Ramos (cell line): ENCODE measurements around the gene SULT1C2.
"Not testable (repeated sequence)": the region's sequence is repeated elsewhere in the genome, so short reads cannot be mapped to it uniquely, and the experiment has no call there.

Experiments used
- in situ Hi-C: fragments of 300-500 bp; cut with MboI; formaldehyde crosslinking; loops from one replicate; pipeline ENCODE4 v1.14.3; 2022; ENCODE audit warnings: low sequenced_read_pairs; ENCODE audit not compliant: unreplicated experiment

SULT1C2 gene

DNA sequence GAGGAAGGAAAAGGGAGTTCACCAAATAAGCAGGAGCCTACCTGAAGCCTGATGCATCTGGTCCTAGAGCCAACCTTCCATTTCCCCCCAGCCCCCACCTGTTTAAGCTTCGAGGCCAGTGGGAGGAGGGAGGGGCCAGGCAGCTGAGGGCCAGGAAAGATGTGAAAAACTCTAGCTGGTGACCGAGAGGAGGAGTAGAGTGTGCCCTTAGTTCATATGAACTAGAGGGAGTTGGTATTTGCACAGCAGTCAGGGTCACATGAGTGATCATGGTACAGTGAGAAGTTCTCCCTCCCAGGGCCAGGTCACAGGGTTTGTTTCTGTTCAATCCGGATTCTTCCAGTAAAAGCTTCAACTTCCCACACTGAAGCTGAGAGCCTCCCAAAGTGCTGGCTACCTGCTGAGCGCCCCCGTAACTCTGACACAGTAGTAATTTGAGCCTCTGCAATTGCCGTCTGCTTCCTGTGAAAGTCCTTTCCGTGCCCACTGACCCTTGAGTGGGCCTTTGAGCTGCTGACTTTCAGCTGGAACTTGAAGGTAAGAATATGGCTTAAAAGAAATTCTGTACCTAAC, at the start of gene SULT1C2:
Gene SULT1C2, plus strand, starts transcription at position 362 of the 573 bp plus-strand sequence. CDS start 4,773 bp downstream, outside the sequence.
- in situ Hi-C loops: no loop called here

DNA sequence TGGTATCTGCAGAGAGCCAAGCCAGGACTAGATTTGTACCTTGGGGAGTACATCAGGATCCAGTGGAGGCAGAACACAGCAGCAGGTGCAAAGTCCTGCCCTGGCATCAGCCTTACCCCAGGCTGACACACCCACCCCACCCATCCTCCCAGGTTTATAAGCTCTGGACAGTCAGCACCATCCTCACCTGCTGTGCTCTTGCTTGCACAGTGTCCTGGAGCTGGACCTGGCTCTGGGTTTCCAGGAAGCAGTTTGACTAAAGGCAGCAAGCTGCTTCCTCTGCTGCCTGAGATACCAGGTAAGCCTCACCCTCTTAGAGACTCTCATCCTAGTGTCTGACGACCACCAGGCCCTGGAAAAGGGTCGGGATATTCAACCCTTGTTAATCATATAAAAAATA, 48.9 kb upstream of the SULT1C2 start, which contains the start of gene SULT1C3:
Gene SULT1C3, plus strand, starts transcription at position 183 of the 400 bp plus-strand sequence. CDS start 7,227 bp downstream, outside the sequence.
- in situ Hi-C loops: no loop called here

DNA sequence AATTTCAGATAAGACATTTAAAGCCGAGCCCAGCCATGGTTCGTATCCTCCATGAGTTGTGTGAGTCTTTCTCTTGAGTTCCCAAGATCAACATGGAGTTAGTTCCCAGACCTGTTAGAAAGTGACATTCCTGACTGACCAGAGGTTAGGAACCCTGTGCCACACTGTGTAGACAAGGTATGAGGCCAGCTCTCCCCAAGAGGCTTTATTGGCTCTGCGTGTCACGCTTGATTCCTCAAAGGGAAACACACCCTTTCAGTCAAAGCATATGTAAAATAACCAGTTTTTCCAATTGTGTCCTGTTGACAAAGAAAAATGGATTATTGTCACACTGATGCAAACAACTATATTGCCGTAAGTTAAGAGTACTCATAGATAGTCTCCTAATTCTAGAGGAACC, 47.7 kb upstream of the SULT1C2 start:
- in situ Hi-C loops: no loop called here

DNA sequence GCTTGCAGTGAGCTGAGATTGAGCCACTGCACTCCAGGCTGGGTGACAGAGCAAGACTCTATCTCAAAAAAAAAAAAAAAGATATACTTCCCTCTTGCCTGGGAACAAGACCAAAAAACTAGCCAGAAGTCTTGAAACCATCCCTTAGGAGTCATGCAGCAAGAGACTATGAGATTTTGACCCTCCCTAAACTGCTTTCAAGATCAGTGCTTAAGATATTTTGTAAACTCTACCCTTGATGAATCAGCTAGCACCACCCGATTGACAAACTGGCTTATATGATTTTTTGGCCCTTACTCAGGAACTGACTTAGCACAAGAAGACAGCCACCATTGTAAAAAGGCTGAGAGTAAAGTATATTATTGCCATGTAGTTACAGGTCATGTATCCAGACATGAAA, 45.1 kb upstream of the SULT1C2 start:
- in situ Hi-C loops: no loop called here

DNA sequence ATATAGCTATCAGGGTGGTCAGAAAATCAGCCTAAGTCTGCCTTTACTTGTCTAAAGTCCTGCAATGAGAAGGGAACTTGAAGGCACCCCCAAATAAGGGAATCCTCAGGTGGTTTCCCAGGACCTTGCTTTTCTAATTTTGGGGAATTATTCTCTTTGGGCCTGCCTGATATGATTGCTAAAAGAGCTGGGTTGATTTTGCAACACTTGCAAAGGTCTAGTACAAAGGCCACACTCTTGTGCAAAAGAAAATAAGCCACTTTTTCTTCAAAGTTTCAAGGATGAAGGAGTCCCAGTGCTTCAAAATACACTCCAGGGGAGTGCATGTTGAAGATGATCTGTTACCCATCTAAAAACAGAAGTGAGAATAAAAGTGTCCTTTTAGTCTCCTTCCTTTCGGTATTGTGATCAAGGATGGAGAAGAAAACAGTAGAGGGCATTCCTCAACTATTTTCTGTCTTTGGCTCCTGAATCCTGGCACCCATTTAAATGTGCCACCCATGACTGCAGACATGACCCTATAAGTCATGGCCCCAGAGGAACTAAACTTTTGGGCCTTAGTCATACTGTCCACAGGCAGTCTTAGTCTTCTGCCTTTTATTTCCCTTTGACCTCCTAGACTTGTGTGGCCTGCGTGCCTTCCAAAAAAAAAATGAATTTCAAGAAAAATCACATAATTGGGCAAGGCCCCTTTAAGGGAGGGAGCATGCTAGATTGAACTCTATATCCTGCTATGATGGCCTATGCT, 43.9 kb upstream of the SULT1C2 start:
- in situ Hi-C loops: no loop called here

DNA sequence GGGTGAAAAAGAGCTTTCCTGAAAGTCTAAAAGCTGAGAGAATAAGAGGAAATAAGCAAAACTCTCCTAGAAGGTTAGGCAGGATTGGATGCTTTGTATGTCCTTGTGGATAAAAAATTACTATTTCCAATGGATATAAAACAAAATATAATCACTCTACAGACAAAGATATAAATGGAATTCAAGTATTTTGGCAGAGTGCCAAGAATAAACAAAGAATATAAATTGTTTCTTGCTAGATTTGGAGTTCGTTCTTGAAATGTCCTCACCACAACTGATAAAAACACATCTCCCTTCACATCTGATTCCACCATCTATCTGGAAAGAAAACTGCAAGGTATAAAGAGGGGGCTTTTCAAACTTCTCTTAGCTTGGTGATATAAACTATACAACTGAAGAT, 35.6 kb upstream of the SULT1C2 start:
- in situ Hi-C loops: no loop called here

DNA sequence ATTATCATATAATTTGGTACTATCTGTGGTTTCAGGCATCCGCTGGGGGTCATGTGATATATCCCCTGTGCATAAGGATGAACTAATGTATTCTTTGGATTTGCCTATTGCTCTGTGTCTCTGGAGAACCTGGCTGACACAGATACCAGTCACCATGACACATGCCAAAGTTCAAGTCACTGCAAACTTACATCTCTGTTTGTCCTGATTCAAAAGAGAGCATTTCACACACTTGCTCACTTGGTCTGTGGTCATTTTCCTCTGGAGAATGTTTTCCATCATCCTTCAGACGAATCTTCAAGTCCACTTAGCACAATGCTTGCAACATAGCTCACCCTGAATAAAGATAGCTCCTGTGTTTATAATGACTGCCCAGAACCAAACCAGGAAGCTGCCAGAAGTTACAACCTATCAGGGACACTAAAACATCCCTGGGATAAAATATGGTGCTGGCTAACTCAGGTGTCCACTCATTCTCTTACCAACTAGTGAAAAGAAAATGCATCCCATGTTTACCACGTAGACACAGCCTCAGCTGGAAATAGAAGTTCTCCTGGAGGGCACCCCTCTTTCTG, 30.9 kb upstream of the SULT1C2 start:
- in situ Hi-C loops: no loop called here

DNA sequence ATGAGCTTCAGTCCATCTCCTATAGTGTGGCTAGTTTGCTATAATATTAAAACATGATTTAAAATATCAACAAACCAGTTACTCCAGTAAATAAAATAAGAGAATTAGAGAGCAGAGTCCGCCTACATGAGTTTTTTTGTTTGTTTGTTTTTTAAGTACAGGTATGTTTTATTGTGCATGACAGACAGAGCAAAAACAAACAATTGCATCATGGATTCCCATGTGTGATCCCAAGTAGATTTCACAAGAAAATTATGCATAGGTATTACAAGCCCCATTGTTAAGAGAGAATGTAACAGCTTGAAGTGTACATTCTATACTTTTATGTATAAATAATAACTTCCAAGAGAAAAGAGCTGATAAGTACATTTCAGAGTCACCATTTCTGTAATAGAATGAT, 27.9 kb upstream of the SULT1C2 start:
- in situ Hi-C loops: no loop called here

DNA sequence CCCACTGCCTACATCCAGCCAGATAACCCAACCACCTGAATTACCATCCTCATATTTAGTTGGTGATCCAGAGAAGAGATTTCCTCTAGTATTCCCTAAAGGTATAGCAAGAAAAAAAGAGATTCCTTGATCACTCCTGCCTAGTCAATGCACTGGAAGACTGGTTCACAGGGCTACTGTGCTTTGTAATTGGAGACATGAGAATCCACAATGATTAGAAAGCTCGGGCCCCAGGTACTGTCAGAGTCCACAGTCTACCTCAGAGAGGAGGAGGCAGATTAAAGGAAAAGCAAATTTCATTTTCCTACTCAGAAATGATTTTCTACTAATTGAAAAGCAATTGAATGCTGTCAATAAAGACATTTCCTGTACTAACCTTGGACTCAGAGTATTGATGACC, 26.7 kb upstream of the SULT1C2 start:
- in situ Hi-C loops: no loop called here

DNA sequence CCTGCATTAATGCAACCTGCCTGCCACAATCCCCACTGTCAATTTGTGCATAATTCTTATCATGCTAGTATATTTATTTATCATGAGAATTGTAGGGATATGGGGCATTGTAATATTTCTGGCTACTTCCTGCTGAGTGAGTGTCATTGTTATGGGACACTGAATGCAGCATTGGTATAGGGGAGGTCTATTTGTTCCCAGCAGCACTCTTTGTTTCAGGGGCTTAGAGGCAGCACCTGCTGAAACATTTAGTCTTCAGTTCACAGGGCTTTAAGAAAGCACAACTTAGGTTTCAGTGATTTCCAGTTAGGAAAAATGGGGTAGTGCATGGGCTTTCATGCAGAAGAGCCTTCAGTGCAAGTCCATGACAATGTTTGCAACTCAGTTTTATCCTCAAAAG, 25.3 kb upstream of the SULT1C2 start:
- in situ Hi-C loops: no loop called here

DNA sequence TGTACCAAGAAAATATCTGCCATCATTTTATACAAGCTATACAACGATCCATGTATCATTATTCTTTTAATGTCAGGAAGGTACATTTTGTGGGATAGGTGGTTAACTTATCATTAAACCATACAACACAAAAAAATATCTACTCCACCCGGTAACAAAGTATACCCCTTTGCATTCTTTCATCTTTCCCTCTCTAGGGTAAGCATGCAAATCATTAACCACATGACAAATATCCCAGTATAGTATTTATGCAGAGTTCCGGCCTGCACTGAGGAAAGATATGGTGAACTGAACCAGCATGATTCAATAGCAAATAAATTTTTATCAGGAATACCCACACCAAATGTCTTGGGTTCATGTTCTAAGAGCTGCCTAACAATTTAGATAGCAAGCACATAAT, 22.5 kb upstream of the SULT1C2 start:
- in situ Hi-C loops: no loop called here

DNA sequence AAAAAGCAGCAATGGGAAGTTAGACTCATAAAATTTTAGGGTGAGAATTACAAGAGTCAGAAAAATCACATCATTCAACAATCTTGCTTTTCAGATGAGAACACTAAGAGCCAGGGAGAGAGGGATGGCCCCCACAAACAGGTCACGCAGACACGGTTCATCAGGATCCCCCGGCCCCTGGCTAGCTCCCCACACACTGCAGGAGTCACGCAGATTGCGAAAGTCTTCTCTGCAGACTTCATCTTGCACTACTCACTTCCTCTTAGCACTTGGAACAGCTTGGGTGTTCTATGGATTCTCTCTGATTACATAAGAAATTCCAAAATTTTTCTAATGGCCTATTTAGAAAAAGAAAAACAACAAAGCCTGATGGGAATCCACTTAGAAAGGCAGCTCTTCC, 21.6 kb upstream of the SULT1C2 start:
- in situ Hi-C loops: no loop called here

DNA sequence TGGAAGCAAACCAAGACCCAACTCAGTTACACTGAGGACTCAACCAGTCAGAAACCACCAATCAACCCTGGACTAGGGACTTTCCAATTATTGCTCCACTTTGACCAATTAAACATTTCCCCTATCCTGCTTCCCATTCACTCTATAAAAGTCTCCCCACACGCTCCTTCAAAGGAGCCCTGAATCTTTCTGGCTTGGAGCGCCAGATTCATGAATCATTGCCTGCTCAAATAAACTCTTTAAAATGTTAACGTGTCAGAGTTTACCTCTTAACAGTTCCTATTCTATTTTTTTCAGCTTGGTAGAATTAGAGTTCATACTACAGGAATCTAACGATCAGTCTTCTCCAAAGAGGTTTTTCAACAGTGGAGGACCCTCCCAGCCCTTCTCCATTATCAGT, 20.7 kb upstream of the SULT1C2 start:
- in situ Hi-C loops: no loop called here

DNA sequence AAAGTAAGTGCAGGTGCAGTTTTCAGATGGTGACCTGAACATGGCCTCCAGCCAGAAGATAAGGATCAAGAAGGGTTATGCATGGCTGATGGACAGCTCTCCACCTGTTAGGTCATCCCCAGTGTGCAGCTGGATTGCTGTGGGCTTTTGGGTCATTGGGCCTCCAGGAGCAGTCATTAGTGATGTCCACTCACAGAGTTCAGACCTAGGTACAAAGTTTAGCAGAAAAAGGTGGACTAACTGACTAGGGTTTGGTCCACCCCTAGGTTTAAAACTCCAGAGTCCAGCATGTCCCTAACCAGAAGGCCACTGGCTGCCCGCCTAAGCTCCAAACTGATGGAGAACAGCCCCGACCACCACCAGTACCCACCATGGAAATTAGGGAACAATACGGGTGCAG, 18.3 kb upstream of the SULT1C2 start:
- in situ Hi-C loops: no loop called here

DNA sequence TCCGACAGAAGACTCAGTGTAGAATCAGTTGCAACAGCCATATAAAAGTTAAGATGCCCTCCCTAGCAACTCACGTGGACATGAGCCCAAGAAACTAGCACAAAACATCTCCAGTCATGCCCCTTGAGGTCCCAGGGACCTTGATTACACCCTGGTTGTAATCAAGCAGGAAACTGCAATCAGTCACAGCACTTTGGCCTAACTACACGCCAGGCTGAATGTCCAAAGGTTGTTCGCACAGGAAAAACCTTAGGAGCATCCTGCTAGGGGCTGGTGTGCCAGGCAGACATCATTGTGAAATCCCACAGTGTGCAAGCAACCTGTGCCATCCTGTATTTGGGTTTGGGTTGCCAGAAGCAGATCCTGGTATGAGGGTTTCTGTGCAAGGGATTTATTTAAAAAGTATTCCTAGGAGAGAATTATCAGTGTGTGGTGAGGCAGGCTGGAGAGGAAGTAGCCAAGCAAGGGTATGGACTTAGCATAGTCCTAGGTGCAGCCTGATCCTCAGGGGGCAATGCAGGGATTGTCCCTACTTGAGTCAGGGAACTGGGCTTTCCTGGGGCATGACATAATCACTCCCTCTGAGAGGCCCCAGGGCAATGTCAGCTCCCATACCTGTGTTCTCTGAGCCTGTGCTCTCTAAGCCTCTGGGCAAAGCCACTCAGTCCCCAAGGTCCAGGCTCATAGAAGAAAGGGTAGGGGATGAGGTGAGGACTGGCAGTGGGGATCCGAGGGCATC, 17.8 kb upstream of the SULT1C2 start:
- in situ Hi-C loops: no loop called here

DNA sequence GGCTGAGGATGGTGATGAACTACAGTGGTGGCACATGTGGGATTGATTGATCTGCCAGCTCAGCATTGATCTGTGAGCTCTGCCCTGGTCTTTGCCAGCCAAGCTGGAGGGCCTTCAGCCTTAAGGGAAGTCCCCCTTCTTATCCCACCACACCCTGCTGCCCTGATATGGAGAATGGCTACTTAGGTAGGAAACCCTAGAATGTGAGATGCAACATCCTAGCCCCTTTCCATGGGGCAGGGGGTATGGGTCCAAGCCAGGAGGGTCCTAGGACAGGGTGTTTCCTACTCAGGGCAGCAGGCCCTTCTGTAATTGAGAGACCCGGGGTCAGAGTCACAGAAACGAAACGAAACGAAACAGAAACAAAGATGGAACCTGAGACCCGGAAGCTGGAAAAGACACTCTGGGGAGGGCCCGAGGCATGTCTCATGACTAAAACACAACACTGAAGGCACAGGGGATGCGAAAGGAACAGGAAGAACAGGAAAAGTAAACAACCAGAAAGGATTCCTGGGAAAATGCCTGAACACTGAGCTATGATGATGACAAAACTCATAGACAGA, 16.9 kb upstream of the SULT1C2 start:
- in situ Hi-C loops: no loop called here

DNA sequence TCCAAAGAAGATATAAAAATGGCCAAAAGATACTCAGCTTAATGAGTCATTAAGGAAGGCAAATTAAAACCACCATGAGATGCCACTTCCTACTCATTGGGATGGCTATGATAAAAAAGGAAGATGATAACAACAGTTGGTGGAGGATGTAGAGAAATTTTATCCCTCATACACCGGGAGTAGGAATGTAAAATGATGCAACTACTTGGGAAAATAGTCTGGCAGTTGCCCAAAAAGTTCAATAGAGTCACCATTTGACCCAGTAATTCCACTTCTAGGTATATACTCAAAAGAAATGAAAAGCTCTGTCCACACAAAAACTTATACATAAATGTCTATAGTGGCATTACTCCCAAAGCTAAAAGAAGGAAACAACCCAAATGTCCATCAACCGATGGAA, 10.1 kb upstream of the SULT1C2 start:
- in situ Hi-C loops: no loop called here

DNA sequence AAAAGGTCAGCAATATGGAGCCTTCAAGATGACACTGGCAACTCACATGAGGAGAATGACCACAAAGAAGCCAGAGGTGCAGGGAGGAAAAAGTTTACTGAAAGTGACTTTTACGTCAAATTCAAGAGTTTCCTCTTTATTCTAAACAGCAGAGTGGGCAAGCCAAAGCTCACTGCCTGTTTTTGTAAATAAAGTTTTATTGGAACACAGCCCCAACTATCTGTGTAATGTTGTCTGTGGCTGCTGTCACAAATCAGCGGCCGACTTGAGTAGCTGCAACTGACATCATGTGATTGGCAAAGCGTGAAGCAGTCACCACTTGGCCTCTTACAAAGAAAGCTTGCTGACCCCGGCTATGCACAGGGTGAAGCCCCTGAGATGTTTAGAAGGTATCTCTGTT, 9.2 kb upstream of the SULT1C2 start:
- in situ Hi-C loops: no loop called here

DNA sequence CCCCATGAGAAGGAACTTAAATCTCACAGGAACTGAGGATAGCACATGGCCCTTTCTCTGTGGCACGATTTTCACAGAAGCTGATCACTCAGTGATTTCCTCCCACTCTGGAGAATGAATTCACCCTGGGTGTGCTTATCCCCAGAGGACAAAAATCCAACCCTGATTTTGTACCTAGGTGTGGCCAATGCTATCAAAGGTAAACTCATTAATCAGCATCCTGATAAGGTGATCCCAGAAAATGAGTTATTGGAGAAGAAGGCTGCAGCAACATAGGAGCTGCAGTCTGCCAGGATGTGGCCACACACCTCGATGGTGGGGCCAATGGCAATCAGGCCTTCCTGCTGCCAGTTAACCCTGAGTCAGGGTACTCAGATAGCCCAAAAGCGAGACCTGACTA, 8.2 kb upstream of the SULT1C2 start:
- in situ Hi-C loops: no loop called here

DNA sequence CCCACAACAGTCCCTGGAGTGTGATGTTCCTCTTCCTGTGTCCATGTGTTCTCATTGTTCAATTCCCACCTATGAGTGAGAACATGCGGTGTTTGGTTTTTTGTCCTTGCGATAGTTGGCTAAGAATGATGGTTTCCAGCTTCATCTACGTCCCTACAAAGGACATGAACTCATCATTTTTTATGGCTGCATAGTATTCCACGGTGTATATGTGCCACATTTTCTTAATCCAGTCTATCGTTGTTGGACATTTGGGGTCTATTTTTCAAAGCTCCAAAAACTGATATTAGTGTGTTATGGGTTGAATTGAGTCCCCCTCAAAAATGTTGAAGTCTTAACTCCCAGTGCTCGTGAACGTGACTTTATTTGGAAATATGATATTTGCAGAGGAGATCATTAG, 4.1 kb upstream of the SULT1C2 start:
- in situ Hi-C loops: not testable (repeated sequence)

DNA sequence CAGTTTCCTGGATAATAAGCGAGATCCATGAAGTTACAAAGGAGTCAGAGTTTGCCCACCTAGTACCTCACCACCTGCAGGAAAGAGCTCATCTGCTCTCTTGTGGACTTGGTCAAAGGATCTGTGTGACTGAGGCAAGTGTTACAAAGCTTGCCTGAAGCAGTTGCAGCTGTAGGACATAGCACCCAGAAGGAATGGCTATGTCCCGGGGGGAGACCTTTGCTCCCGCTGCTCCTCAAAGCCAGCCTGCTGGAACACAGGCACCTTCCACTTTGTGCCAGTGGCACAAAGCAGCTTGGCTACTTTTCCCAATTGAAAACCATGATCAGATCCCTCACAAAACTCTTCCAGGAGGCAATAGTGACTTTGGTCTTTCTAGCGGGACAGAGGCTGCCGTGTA, 3.1 kb upstream of the SULT1C2 start:
- in situ Hi-C loops: no loop called here
